ENCODE results near the gene PDGFC.

GRCh38 chr4:156929386-156930105 is 42.1 kb downstream of the PDGFC start:
- TF ChIP-seq CTCF (conservative IDR thresholded peaks at IDR 0.05) (no peak), EZH2 (IDR thresholded peaks at IDR 0.05; ENCODE audit: low read depth) (no peak)

All from PC-9 (cell line).